HCT116 (cell line): Measurements from ENCODE around the gene STAP2. TPM values are rescaled to one million over a fixed set of nuclear protein-coding genes. Genes with fewer than 3 reads are reported as not detected.

Experiments used
- ATAC-seq: fragments of 200-7000 bp; cut with Tn5 transposase; 2 replicates; pipeline ENCODE4 v1.9.1; 2020; ENCODE audit warnings: mild to moderate bottlenecking, moderate library complexity
- BruUV-seq: library from RNA; stranded (reverse); fragments of 400-500 nt; replicated peaks from 2 replicates; lab custom pipeline; 2021; lab: Mats Ljungman, UMichigan
- CTCF ChIA-PET: fragments of 300-600 bp; sonication (Branson Sonifier 250); formaldehyde crosslinking; loops from one replicate; lab custom pipeline; 2021; ENCODE audit warnings: antibody characterized with exemption; lab: Charles Lee
- POLR2A ChIA-PET: fragments of 300-600, 350-600 bp; sonication (Branson Sonifier 250); formaldehyde crosslinking; loops from one replicate; lab custom pipeline; 2021; ENCODE audit warnings: antibody characterized with exemption; lab: Charles Lee
- RAD21 ChIA-PET, 2 experiments: fragments of 300-600 bp; sonication (Branson Sonifier 250); formaldehyde crosslinking; loops; one replicate each; lab custom pipeline; 2023; ENCODE audit warnings: low total read pairs in 2 of 2; ENCODE audit not compliant: uncharacterized antibody in 2 of 2, unreplicated experiment in 2 of 2, low non-redundant PET in 1 of 2; lab: Charles Lee
- DNase-seq: peaks from one replicate; pipeline ENCODE4 v3.0.0-alpha.2; 2010; ENCODE audit warnings: low read depth, low spot score
- H2AFZ ChIP-seq: fragments of 200-600 bp; shearing (Covaris generic), sonication (generic); 2 replicates; pipeline ENCODE4 v1.6.1; 2017; ENCODE audit warnings: low read depth, mixed run types, mixed read lengths, antibody characterized with exemption, low read length; ENCODE audit not compliant: poor library complexity, severe bottlenecking
- H3K27ac ChIP-seq: 2 replicates; pipeline ENCODE4 v1.5.1; 2012; ENCODE audit warnings: low read depth, low read length
- H3K27me3 ChIP-seq: fragments of 200-600 bp; sonication (generic); 2 replicates; pipeline ENCODE4 v1.6.1; 2016; ENCODE audit warnings: mixed run types, low read length, mixed read lengths; ENCODE audit not compliant: insufficient read depth
- H3K36me3 ChIP-seq, 2 experiments: fragments of 200-500 bp in 1 of 2; fragments of 200-600 bp in 1 of 2; sonication (Bioruptor generic) in 1 of 2; sonication (generic) in 1 of 2; 2 replicates each; pipeline versions ENCODE4 v1.5.1 to v1.6.1; 2014 to 2016; ENCODE audit warnings: low read length in 2 of 2, inconsistent platforms in 1 of 2, mixed read lengths in 1 of 2, mixed run types in 1 of 2; ENCODE audit not compliant: insufficient read depth in 2 of 2, control insufficient read depth in 1 of 2
- H3K4me1 ChIP-seq, 2 experiments: fragments of 200-600 bp in 1 of 2; sonication (generic) in 1 of 2; 2 replicates each; pipeline versions ENCODE4 v1.5.1 to v1.6.1; 2012 to 2017; ENCODE audit warnings: low read length in 2 of 2, inconsistent platforms in 1 of 2, mild to moderate bottlenecking in 1 of 2, mixed read lengths in 1 of 2, mixed run types in 1 of 2, moderate library complexity in 1 of 2; ENCODE audit not compliant: insufficient read depth in 2 of 2, control insufficient read depth in 1 of 2
- H3K4me2 ChIP-seq: fragments of 200-600 bp; sonication (generic); 2 replicates; pipeline ENCODE4 v1.6.1; 2017; ENCODE audit warnings: mixed run types, low read length, mixed read lengths
- H3K4me3 ChIP-seq, 2 experiments: fragments of 200-600 bp in 1 of 2; sonication (generic) in 1 of 2; replicated peaks in 1 of 2; 2 replicates each; pipeline ENCODE4 v1.5.1; 2011 to 2016; ENCODE audit warnings: low read length in 2 of 2, control low read depth in 1 of 2, low read depth in 1 of 2, mild to moderate bottlenecking in 1 of 2, mixed read lengths in 1 of 2, mixed run types in 1 of 2
- H3K79me2 ChIP-seq: fragments of 200-600 bp; sonication (generic); 2 replicates; pipeline ENCODE4 v1.6.1; 2017; ENCODE audit warnings: mild to moderate bottlenecking, mixed run types, low read length, moderate library complexity, mixed read lengths; ENCODE audit not compliant: insufficient read depth
- H3K9ac ChIP-seq: fragments of 200-600 bp; sonication (generic); 2 replicates; pipeline ENCODE4 v1.6.1; 2016; ENCODE audit warnings: low read length, mixed read lengths
- H3K9me2 ChIP-seq: fragments of 200-600 bp; sonication (generic), shearing (Covaris generic); 2 replicates; pipeline ENCODE4 v1.6.1; 2017; ENCODE audit warnings: mixed run types, mild to moderate bottlenecking, moderate library complexity; ENCODE audit not compliant: insufficient read depth
- H3K9me3 ChIP-seq, 2 experiments: fragments of 200-500 bp in 1 of 2; fragments of 200-600 bp in 1 of 2; sonication (Bioruptor generic) in 1 of 2; sonication (generic) in 1 of 2; 2 replicates each; pipeline ENCODE4 v1.6.1; 2014 to 2017; ENCODE audit warnings: low read length in 2 of 2, mixed read lengths in 2 of 2, inconsistent platforms in 1 of 2, low read depth in 1 of 2, mild to moderate bottlenecking in 1 of 2, mixed run types in 1 of 2, moderate library complexity in 1 of 2; ENCODE audit not compliant: control insufficient read depth in 1 of 2, insufficient read depth in 1 of 2
- H4K20me1 ChIP-seq: fragments of 200-600 bp; sonication (generic), shearing (Covaris generic); 2 replicates; pipeline ENCODE4 v1.6.1; 2017; ENCODE audit warnings: mixed run types, mild to moderate bottlenecking, moderate library complexity; ENCODE audit not compliant: insufficient read depth
- ELF1 ChIP-seq: IDR thresholded peaks from 2 replicates; pipeline ENCODE4 v1.6.1; 2012; ENCODE audit warnings: low read depth, borderline replicate concordance
- MAX ChIP-seq: IDR thresholded peaks from 2 replicates; pipeline ENCODE4 v1.6.1; 2012
- SRF ChIP-seq: IDR thresholded peaks from 2 replicates; pipeline ENCODE4 v1.6.1; 2012; ENCODE audit warnings: low read depth
- ZBTB33 ChIP-seq: IDR thresholded peaks from 2 replicates; pipeline ENCODE4 v1.6.1; 2011; ENCODE audit warnings: mild to moderate bottlenecking, low read length, moderate library complexity; ENCODE audit not compliant: insufficient replicate concordance; ENCODE audit errors: extremely low read depth
- ZFX ChIP-seq: fragments of 450-650 bp; IDR thresholded peaks from 2 replicates; pipeline ENCODE4 v1.6.1; 2017
- intact Hi-C: fragments of 100-400 bp; cut with micrococcal nuclease; formaldehyde crosslinking; loops from 2 replicates; pipeline ENCODE4 v1.10.0; 2022
- total RNA-seq: library from RNA; stranded (reverse); gene quantifications from one replicate; pipeline ENCODE4 v1.2.1, GENCODE V29; 2021; ENCODE audit not compliant: unreplicated experiment

Gene STAP2
- total RNA-seq, 1 experiment from 2014 or later = 2.1 TPM

- no TSS peak for BruUV-seq
- Histone ChIP-seq H3K9ac (no peak overlapping the region), H3K9me2 (no peaks in the 10 kb centered on the region), H3K4me3 (no peak overlapping the region), H3K27ac (peak overlapping the region; percentile 47; the same call in 1 of the 2 replicates), H3K36me3 (peaks cover 5 to 11% of the 10 kb centered on the region in 2 experiments; a peak in 2 of 4 replicates), H4K20me1 (no peaks in the 10 kb centered on the region), H2AFZ (no peak overlapping the region), H3K9me3 (no peaks in the 10 kb centered on the region), H3K27me3 (no peaks in the 10 kb centered on the region), H3K4me1 (peaks cover 6 to 23% of the 10 kb centered on the region in 2 experiments; a peak in 3 of 4 replicates), H3K4me2 (no peak overlapping the region), H3K79me2 (no peaks in the 10 kb centered on the region)
- ChIA-PET POLR2A (no interaction called here), CTCF (no interaction called here), RAD21 (no interaction called here)
- DNase-seq (no peak), ATAC-seq (no peak)
- intact Hi-C loops = no loop called here
- TF ChIP-seq MAX = no peak
- no peak for TF ChIP-seq SRF
- TF ChIP-seq ZBTB33 = no peak
- TF ChIP-seq ELF1 = no peak
- TF ChIP-seq ZFX = no peak
These were observed 21.0 kb upstream of the STAP2 start for GRCh38 chr19:4359627-4360000.
